HCT116 (cell line): ENCODE results near the gene MN1. TPM values are rescaled to one million over a fixed set of nuclear protein-coding genes. Genes with fewer than 3 reads are reported as not detected.

Source experiments
- ATAC-seq: fragments of 200-7000 bp; cut with Tn5 transposase; 2 replicates; pipeline ENCODE4 v1.9.1; 2020; ENCODE audit warnings: mild to moderate bottlenecking, moderate library complexity
- BruUV-seq: library from RNA; stranded (reverse); fragments of 400-500 nt; replicated peaks from 2 replicates; lab custom pipeline; 2021; lab: Mats Ljungman, UMichigan
- CTCF ChIA-PET: fragments of 300-600 bp; sonication (Branson Sonifier 250); formaldehyde crosslinking; loops from one replicate; lab custom pipeline; 2021; ENCODE audit warnings: antibody characterized with exemption; lab: Charles Lee
- POLR2A ChIA-PET: fragments of 300-600, 350-600 bp; sonication (Branson Sonifier 250); formaldehyde crosslinking; loops from one replicate; lab custom pipeline; 2021; ENCODE audit warnings: antibody characterized with exemption; lab: Charles Lee
- RAD21 ChIA-PET, 2 experiments: fragments of 300-600 bp; sonication (Branson Sonifier 250); formaldehyde crosslinking; loops; one replicate each; lab custom pipeline; 2023; ENCODE audit warnings: low total read pairs in 2 of 2; ENCODE audit not compliant: uncharacterized antibody in 2 of 2, unreplicated experiment in 2 of 2, low non-redundant PET in 1 of 2; lab: Charles Lee
- DNase-seq: peaks from one replicate; pipeline ENCODE4 v3.0.0-alpha.2; 2010; ENCODE audit warnings: low read depth, low spot score
- H2AFZ ChIP-seq: fragments of 200-600 bp; shearing (Covaris generic), sonication (generic); 2 replicates; pipeline ENCODE4 v1.6.1; 2017; ENCODE audit warnings: low read depth, mixed run types, mixed read lengths, antibody characterized with exemption, low read length; ENCODE audit not compliant: poor library complexity, severe bottlenecking
- H3K27ac ChIP-seq: 2 replicates; pipeline ENCODE4 v1.5.1; 2012; ENCODE audit warnings: low read depth, low read length
- H3K27me3 ChIP-seq: fragments of 200-600 bp; sonication (generic); 2 replicates; pipeline ENCODE4 v1.6.1; 2016; ENCODE audit warnings: mixed run types, low read length, mixed read lengths; ENCODE audit not compliant: insufficient read depth
- H3K36me3 ChIP-seq, 2 experiments: fragments of 200-500 bp in 1 of 2; fragments of 200-600 bp in 1 of 2; sonication (Bioruptor generic) in 1 of 2; sonication (generic) in 1 of 2; 2 replicates each; pipeline versions ENCODE4 v1.5.1 to v1.6.1; 2014 to 2016; ENCODE audit warnings: low read length in 2 of 2, inconsistent platforms in 1 of 2, mixed read lengths in 1 of 2, mixed run types in 1 of 2; ENCODE audit not compliant: insufficient read depth in 2 of 2, control insufficient read depth in 1 of 2
- H3K4me1 ChIP-seq, 2 experiments: fragments of 200-600 bp in 1 of 2; sonication (generic) in 1 of 2; 2 replicates each; pipeline versions ENCODE4 v1.5.1 to v1.6.1; 2012 to 2017; ENCODE audit warnings: low read length in 2 of 2, inconsistent platforms in 1 of 2, mild to moderate bottlenecking in 1 of 2, mixed read lengths in 1 of 2, mixed run types in 1 of 2, moderate library complexity in 1 of 2; ENCODE audit not compliant: insufficient read depth in 2 of 2, control insufficient read depth in 1 of 2
- H3K4me2 ChIP-seq: fragments of 200-600 bp; sonication (generic); 2 replicates; pipeline ENCODE4 v1.6.1; 2017; ENCODE audit warnings: mixed run types, low read length, mixed read lengths
- H3K4me3 ChIP-seq, 2 experiments: fragments of 200-600 bp in 1 of 2; sonication (generic) in 1 of 2; replicated peaks in 1 of 2; 2 replicates each; pipeline ENCODE4 v1.5.1; 2011 to 2016; ENCODE audit warnings: low read length in 2 of 2, control low read depth in 1 of 2, low read depth in 1 of 2, mild to moderate bottlenecking in 1 of 2, mixed read lengths in 1 of 2, mixed run types in 1 of 2
- H3K79me2 ChIP-seq: fragments of 200-600 bp; sonication (generic); 2 replicates; pipeline ENCODE4 v1.6.1; 2017; ENCODE audit warnings: mild to moderate bottlenecking, mixed run types, low read length, moderate library complexity, mixed read lengths; ENCODE audit not compliant: insufficient read depth
- H3K9ac ChIP-seq: fragments of 200-600 bp; sonication (generic); 2 replicates; pipeline ENCODE4 v1.6.1; 2016; ENCODE audit warnings: low read length, mixed read lengths
- H3K9me2 ChIP-seq: fragments of 200-600 bp; sonication (generic), shearing (Covaris generic); 2 replicates; pipeline ENCODE4 v1.6.1; 2017; ENCODE audit warnings: mixed run types, mild to moderate bottlenecking, moderate library complexity; ENCODE audit not compliant: insufficient read depth
- H3K9me3 ChIP-seq, 2 experiments: fragments of 200-500 bp in 1 of 2; fragments of 200-600 bp in 1 of 2; sonication (Bioruptor generic) in 1 of 2; sonication (generic) in 1 of 2; 2 replicates each; pipeline ENCODE4 v1.6.1; 2014 to 2017; ENCODE audit warnings: low read length in 2 of 2, mixed read lengths in 2 of 2, inconsistent platforms in 1 of 2, low read depth in 1 of 2, mild to moderate bottlenecking in 1 of 2, mixed run types in 1 of 2, moderate library complexity in 1 of 2; ENCODE audit not compliant: control insufficient read depth in 1 of 2, insufficient read depth in 1 of 2
- H4K20me1 ChIP-seq: fragments of 200-600 bp; sonication (generic), shearing (Covaris generic); 2 replicates; pipeline ENCODE4 v1.6.1; 2017; ENCODE audit warnings: mixed run types, mild to moderate bottlenecking, moderate library complexity; ENCODE audit not compliant: insufficient read depth
- CBX3 ChIP-seq: IDR thresholded peaks from 2 replicates; pipeline ENCODE4 v1.6.1; 2012; ENCODE audit warnings: low read depth
- CEBPB ChIP-seq: IDR thresholded peaks from 2 replicates; pipeline ENCODE4 v1.6.1; 2012; ENCODE audit warnings: low read depth
- ELF1 ChIP-seq: IDR thresholded peaks from 2 replicates; pipeline ENCODE4 v1.6.1; 2012; ENCODE audit warnings: low read depth, borderline replicate concordance
- EZH2 ChIP-seq: fragments of 200-600 bp; sonication (generic); IDR thresholded peaks from 2 replicates; pipeline ENCODE4 v1.6.1; 2017; ENCODE audit warnings: antibody characterized with exemption, mixed run types
- EZH2phosphoT487 ChIP-seq: fragments of 200-600 bp; IDR thresholded peaks from 2 replicates; pipeline ENCODE4 v1.6.1; 2018; ENCODE audit warnings: antibody characterized with exemption, borderline replicate concordance
- JUND ChIP-seq: IDR thresholded peaks from 2 replicates; pipeline ENCODE4 v1.6.1; 2012
- POLR2A ChIP-seq: IDR thresholded peaks from 2 replicates; pipeline ENCODE4 v1.7.0; 2011; ENCODE audit warnings: borderline replicate concordance; ENCODE audit not compliant: insufficient read depth, insufficient read length; ENCODE audit errors: extremely low read depth
- POLR2AphosphoS5 ChIP-seq: IDR thresholded peaks from 2 replicates; pipeline ENCODE4 v1.6.1; 2011; ENCODE audit warnings: mild to moderate bottlenecking, low read depth, low read length, moderate library complexity
- RAD21 ChIP-seq: IDR thresholded peaks from 2 replicates; pipeline ENCODE4 v1.6.1; 2012; ENCODE audit warnings: low read depth, mild to moderate bottlenecking
- SP1 ChIP-seq: IDR thresholded peaks from 2 replicates; pipeline ENCODE4 v1.6.1; 2012; ENCODE audit warnings: low read depth
- TCF7L2 ChIP-seq: IDR thresholded peaks from 2 replicates; pipeline ENCODE4 v1.7.0; 2011; ENCODE audit warnings: borderline replicate concordance, inconsistent platforms; ENCODE audit not compliant: insufficient read depth, insufficient read length; ENCODE audit errors: extremely low read depth
- YY1 ChIP-seq: IDR thresholded peaks from 2 replicates; pipeline ENCODE4 v1.6.1; 2011; ENCODE audit warnings: low read length, low read depth, moderate library complexity, mild to moderate bottlenecking; ENCODE audit not compliant: insufficient replicate concordance; ENCODE audit errors: extremely low read depth
- ZBTB33 ChIP-seq: IDR thresholded peaks from 2 replicates; pipeline ENCODE4 v1.6.1; 2011; ENCODE audit warnings: mild to moderate bottlenecking, low read length, moderate library complexity; ENCODE audit not compliant: insufficient replicate concordance; ENCODE audit errors: extremely low read depth
- ZFX ChIP-seq: fragments of 450-650 bp; IDR thresholded peaks from 2 replicates; pipeline ENCODE4 v1.6.1; 2017
- ZNF274 ChIP-seq: fragments of 200-500 bp; sonication (Bioruptor generic); IDR thresholded peaks from 2 replicates; pipeline ENCODE4 v1.6.1; 2014; ENCODE audit warnings: mild to moderate bottlenecking, low read depth, low read length, inconsistent platforms
- intact Hi-C: fragments of 100-400 bp; cut with micrococcal nuclease; formaldehyde crosslinking; loops from 2 replicates; pipeline ENCODE4 v1.10.0; 2022
- total RNA-seq: library from RNA; stranded (reverse); gene quantifications from one replicate; pipeline ENCODE4 v1.2.1, GENCODE V29; 2021; ENCODE audit not compliant: unreplicated experiment

Gene MN1
- total RNA-seq, 1 experiment from 2014 or later, result 2.9 TPM

- no peaks in the 10 kb centered on the region for H3K9me3 ChIP-seq
- ATAC-seq, result no peak
- no TSS peak for BruUV-seq
- intact Hi-C loops, result no loop called here
- ChIA-PET CTCF (no interaction called here), RAD21 (no interaction called here), POLR2A (no interaction called here)
- no peaks in the 10 kb centered on the region for H3K27me3 ChIP-seq
- H2AFZ ChIP-seq, result no peak overlapping the region
- no peak overlapping the region for H3K9ac ChIP-seq
- no peak overlapping the region for H3K4me3 ChIP-seq
- H3K9me2 ChIP-seq, result no peaks in the 10 kb centered on the region
- TF ChIP-seq CEBPB (no peak), YY1 (no peak)
- H4K20me1 ChIP-seq, result no peaks in the 10 kb centered on the region
- no peak overlapping the region for H3K4me2 ChIP-seq
- no peaks in the 10 kb centered on the region for H3K4me1 ChIP-seq
- H3K79me2 ChIP-seq, result no peaks in the 10 kb centered on the region
- H3K36me3 ChIP-seq, result no peaks in the 10 kb centered on the region
- H3K27ac ChIP-seq, result no peak overlapping the region
- DNase-seq, result no peak
These were observed 25.0 kb downstream of the MN1 start for GRCh38 chr22:27776650-27776958.

DNA sequence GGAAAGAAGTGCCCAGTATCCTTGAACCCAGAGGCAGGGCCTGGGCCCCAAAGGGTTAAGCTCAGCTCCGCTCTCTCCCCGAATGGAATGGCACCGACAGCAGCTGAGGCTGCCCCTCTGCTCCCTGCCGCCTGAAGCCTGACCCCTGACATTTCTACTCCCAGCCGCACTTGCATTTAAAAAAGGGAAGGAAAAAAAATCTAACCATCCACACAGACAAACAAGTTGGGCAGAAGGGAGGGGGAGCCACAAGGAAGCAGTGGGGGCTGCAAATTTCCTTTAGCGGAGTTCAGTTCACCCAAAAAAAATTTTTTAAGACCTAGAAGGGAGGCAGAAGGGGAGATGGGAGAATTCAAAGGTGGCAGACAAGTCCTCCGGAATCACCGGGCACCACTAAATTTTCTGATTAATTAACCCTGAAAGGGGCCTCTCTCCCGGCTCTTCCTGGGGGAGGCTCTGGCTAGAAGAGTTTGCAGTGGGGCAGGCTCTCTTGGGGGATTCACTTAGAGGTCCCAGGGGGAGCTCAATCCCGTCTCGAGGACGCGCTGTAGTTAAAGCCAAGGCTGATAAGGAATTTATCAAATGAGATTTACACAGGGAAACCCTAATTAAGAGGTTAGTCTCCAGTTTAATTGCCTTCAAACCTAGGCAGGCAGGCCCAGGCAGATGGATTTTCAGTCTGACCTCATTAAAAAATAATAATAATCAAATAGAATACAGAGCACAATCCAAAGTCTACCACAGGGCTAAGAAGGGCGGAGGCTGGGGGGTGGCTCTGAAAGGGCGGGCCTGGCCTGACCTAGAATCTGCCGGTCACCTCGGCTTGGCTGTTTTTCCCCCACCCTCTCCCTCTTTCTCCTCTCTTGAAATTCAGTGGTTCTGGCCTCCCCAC lies 25.6 kb downstream of the MN1 start:
- Histone ChIP-seq H3K36me3 (no peaks in the 10 kb centered on the region), H3K79me2 (no peaks in the 10 kb centered on the region), H3K27ac (no peak overlapping the region), H4K20me1 (no peaks in the 10 kb centered on the region), H3K4me2 (no peak overlapping the region), H3K9me3 (no peaks in the 10 kb centered on the region), H2AFZ (no peak overlapping the region), H3K4me1 (no peaks in the 10 kb centered on the region), H3K4me3 (no peak overlapping the region), H3K27me3 (no peaks in the 10 kb centered on the region), H3K9ac (no peak overlapping the region), H3K9me2 (no peaks in the 10 kb centered on the region)
- BruUV-seq, result no TSS peak
- ChIA-PET CTCF (no interaction called here), RAD21 (no interaction called here), POLR2A (no interaction called here)
- ATAC-seq (no peak), DNase-seq (no peak)
- intact Hi-C loops, result no loop called here
- TF ChIP-seq CEBPB, result no peak
- no peak for TF ChIP-seq EZH2phosphoT487
- TF ChIP-seq ZNF274, result no peak
- TF ChIP-seq POLR2A, result no peak
- no peak for TF ChIP-seq JUND
- TF ChIP-seq SP1, result no peak
- TF ChIP-seq CBX3, result no peak
- no peak for TF ChIP-seq ZFX
- TF ChIP-seq ZBTB33, result no peak
- no peak for TF ChIP-seq POLR2AphosphoS5
- no peak for TF ChIP-seq ELF1
- TF ChIP-seq TCF7L2, result no peak
- no peak for TF ChIP-seq EZH2
- no peak for TF ChIP-seq RAD21
